Measurements from ENCODE around the gene LRFN4.

Gene LRFN4

DNA sequence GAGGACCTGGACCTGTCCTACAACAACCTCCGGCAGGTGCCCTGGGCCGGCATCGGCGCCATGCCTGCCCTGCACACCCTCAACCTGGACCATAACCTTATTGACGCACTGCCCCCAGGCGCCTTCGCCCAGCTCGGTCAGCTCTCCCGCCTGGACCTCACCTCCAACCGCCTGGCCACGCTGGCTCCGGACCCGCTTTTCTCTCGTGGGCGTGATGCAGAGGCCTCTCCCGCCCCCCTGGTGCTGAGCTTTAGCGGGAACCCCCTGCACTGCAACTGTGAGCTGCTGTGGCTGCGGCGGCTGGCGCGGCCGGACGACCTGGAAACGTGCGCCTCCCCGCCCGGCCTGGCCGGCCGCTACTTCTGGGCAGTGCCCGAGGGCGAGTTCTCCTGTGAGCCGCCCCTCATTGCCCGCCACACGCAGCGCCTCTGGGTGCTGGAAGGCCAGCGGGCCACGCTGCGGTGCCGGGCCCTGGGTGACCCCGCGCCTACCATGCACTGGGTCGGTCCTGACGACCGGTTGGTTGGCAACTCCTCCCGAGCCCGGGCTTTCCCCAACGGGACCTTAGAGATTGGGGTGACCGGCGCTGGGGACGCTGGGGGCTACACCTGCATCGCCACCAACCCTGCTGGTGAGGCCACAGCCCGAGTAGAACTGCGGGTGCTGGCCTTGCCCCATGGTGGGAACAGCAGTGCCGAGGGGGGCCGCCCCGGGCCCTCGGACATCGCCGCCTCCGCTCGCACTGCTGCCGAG is 1.5 kb downstream of the LRFN4 start:
- no peak for TF ChIP-seq GATA1 (IDR thresholded peaks at IDR 0.05; ENCODE audit: low read depth, low read length)
- no peak for TF ChIP-seq POLR2A (IDR thresholded peaks at IDR 0.05; ENCODE audit: low read length)
- no peak for DNase-seq

DNA sequence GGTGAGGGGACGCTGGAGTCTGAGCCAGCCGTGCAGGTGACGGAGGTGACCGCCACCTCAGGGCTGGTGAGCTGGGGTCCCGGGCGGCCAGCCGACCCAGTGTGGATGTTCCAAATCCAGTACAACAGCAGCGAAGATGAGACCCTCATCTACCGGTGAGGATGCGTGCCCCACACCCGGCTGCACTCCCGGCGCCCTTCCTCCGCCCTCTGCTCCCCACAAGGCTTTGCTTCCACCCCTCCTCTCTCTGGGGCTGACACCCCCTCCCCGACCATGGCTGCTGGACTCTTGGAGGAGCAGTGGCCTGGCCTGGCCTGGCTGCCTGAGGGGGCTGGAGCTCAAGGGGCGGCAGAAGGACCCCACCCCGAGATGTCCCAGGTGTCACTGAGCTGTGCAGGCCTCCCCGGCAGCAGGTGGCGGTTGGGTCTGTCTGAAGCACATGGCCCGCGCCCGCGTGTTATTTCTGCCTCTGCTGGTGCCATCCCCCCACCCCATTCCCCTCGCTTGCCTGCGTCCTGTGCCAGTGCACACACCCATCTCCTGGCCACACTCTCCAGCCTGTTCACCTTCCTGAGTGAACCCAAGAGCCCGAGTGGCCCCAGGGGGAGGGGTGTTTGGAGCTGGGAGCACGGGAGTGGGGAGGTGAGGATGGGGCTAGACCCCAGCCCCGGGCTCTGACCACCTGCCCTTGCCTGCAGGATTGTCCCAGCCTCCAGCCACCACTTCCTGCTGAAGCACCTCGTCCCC is 2.2 kb downstream of the LRFN4 start:
- TF ChIP-seq GATA1 (IDR thresholded peaks at IDR 0.05; ENCODE audit: low read depth, low read length) (no peak), POLR2A (IDR thresholded peaks at IDR 0.05; ENCODE audit: low read length) (no peak)
- no peak for DNase-seq

DNA sequence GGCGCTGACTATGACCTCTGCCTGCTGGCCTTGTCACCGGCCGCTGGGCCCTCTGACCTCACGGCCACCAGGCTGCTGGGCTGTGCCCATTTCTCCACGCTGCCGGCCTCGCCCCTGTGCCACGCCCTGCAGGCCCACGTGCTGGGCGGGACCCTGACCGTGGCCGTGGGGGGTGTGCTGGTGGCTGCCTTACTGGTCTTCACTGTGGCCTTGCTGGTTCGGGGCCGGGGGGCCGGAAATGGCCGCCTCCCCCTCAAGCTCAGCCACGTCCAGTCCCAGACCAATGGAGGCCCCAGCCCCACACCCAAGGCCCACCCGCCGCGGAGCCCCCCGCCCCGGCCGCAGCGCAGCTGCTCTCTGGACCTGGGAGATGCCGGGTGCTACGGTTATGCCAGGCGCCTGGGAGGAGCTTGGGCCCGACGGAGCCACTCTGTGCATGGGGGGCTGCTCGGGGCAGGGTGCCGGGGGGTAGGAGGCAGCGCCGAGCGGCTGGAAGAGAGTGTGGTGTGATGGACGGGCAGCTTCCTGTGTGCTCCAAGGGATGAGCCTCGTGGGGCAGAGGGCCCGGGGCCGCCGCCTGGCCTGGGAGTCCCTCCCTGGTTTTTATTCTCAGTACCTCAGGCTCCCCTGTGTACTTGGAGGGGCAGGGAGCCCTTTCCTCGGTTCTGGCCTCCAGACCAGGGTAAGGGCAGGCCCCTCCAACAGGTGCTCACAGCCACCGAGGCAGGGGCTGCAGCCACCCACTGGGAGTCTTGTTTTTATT is 3.0 kb downstream of the LRFN4 start:
- TF ChIP-seq POLR2A (IDR thresholded peaks at IDR 0.05; ENCODE audit: low read length) (no peak), GATA1 (IDR thresholded peaks at IDR 0.05; ENCODE audit: low read depth, low read length) (no peak)
- peak; percentile 22 to 29 for DNase-seq

DNA sequence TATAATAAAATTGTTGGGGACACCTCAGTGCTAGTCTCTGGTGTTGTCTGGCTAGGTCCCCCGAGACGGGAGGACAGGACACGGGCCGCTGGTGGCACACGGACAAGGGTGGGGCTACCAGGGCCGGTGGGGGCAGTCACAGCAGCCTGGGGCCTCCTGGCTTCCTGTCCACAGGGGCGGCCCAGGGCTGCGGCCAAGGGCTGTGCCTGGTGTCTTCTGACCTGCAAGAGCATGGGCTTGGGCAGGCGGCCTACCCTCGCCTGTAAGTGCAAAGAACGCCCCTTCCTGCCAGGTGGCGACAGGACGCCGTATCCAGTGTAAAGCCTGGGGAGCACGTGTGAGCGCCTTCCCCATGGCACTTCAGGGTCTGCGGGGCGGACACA is 3.6 kb downstream of the LRFN4 start:
- TF ChIP-seq POLR2A (IDR thresholded peaks at IDR 0.05; ENCODE audit: low read length) (no peak), GATA1 (IDR thresholded peaks at IDR 0.05; ENCODE audit: low read depth, low read length) (no peak)
- no peak for DNase-seq

DNA sequence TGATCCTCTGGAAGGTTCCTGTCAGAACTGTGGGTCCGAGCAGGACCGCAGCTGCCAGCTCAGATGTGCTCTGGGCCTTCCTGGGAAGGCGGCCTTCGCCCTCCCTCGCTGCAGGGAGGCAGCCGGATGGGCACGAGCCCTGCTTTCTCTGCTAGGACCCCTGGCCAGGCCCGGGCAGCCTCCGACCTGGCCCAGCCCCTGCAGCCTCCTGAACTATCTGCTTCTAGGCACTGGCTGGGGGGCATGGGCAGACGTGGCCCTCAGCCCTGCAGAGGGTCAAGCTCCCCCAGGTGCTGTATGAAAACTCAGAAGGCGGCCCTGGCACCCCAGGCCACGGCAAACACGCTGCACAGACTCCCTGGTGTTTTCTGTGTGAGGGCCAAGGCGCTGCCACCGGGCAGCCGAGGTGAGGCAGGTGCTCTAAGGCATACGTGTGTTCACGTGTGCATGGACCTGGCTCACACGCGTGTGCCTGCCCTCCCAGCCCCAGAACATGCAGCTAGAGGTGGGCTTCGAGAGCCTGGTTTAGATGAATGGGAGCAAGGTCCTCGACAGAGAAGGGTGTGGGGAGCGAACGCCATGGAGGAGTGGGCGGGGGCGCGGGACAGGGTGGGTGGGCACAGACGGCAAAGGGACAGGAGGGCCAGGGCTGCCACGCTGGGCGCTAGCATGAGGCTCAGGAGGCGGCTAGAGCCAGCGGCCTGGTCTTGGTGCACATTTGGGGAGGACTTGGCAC is 4.3 kb downstream of the LRFN4 start:
- no peak for DNase-seq
- peak; percentile 3 for TF ChIP-seq POLR2A (IDR thresholded peaks at IDR 0.05; ENCODE audit: low read length)
- no peak for TF ChIP-seq GATA1 (IDR thresholded peaks at IDR 0.05; ENCODE audit: low read depth, low read length)

DNA sequence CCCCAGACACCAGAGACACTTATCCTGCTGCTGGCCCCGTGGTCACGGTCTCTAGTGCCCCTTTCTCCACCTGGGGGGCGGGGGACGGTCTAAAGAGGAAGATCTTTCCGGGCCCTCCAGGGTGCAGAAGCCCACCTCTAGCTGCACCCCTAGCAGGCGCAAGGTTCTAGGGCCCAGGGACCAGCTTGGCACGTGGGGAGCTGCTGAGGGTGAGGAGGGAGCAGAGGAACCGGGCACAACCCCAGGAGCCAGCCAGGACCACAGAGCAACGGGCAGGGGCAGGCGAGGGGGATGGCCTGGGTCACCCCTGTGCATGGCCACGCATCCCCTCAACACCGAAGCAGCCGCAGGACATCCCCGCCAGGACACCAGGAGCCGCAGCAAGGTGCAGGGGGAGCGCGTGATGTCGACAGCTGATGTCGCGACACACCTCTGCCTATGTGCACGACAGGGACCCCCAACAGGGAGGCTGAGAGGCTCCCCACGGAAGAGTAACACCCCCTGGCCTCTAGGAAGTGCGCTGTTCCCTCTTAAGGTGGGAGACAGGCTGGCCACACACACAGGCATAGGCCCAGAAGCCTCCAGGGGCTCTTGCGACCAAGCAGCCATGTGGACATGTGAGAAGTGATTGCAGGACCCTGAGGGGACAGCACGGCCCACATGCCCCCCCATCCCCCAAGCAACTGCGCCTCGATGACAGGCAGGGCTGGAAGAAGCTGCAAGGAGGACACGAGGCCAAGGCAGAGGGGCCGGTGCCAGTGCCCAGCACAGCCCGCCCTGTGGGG is 5.1 kb downstream of the LRFN4 start:
- TF ChIP-seq GATA1 (IDR thresholded peaks at IDR 0.05; ENCODE audit: low read depth, low read length) (no peak), POLR2A (IDR thresholded peaks at IDR 0.05; ENCODE audit: low read length) (no peak)
- no peak for DNase-seq

DNA sequence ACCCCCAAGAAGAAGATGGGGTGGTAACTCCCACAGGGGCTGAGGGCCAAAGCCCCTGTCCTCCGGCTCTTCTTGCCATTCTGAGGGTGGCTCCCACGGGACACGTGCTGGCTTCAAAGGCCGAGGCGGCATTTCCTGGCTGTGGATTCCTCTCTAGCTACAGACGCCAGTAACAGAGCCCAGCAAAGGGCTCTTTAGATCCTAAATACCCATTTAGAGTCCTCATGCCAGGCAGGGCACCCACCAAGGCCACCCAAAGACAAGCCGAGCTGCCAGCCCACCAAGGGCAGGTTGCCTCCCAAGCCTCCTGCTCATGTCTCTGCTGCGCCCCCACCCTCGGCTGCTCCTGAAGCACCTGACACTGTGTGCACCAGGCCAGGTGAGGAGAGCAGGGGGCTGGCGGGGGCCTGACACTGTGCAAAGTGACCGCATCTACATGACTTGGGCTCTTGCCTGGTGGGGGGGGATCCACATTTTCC is 5.7 kb downstream of the LRFN4 start:
- no peak for DNase-seq
- TF ChIP-seq GATA1 (IDR thresholded peaks at IDR 0.05; ENCODE audit: low read depth, low read length) (no peak), POLR2A (IDR thresholded peaks at IDR 0.05; ENCODE audit: low read length) (no peak)

DNA sequence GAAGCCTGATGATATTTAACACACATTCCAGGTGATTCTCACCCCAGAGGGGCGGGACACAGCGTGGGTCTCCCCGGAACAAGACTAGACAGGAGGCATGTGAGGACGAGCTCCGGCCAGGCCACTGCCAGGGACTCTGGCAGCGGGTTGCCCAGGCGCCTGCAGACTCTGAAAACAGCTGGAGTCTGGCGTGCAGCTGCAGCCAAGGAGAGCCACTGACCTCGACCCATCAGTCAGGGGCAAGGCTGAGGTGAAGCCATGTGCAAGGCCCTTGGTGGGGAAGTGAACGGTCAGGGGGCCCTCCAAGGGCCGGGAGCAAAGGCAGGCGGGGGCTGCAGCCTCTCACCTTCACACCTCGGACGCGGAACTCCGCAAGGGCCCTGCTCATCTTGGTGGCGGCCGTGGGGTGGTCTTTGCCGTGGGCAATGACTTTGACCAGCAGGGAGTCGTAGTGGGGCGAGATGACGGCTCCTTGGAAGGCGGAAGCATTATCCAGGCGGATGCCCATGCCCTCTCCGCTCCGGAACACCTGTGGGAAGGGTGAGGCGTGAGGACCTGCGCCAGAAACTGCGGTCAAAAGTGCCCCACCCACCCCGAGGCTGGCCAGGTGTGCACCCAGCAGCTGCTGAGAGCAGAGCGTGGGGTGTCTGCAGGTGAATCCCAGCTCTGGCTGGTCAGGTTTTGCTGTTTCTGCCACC is 6.7 kb downstream of the LRFN4 start:
- no peak for DNase-seq
- TF ChIP-seq POLR2A (IDR thresholded peaks at IDR 0.05; ENCODE audit: low read length) (no peak), GATA1 (IDR thresholded peaks at IDR 0.05; ENCODE audit: low read depth, low read length) (no peak)

DNA sequence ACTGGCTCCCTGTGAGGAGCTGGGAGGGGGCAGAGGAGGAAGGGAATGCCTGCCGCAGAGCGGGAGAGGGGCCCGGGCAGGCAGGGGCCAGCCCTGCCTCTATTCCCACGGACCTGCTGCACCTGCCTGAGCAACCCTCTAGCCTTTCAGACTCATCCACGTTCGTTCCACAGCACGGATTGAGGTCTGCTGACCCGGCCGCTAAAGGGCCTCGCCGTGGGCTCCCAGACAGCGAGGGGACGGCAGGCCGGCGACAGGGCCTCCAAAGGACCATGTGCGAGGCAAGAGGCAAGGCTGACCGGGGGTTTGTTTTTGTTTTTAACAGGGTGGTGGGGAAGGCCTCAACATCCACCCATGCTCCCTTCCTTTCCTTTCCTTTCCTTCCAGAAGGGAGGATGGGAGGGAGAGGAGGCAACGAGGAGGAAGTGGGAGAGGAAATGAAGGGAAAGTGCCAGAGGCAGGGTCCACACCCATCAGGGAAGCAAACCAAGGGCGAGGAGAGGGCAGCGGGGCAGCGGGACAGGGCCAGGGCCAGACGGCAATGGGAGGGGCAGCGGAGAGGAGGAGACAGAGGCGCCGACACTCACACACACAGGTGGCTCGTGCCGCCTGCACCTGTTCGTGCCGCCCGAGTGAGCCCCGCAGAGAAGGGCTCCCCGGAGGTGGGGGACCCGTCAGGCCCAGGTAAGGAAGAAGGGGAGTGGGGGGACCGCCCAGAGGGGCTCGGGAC is 7.5 kb downstream of the LRFN4 start:
- DNase-seq, result no peak
- no peak for TF ChIP-seq POLR2A (IDR thresholded peaks at IDR 0.05; ENCODE audit: low read length)
- TF ChIP-seq GATA1 (IDR thresholded peaks at IDR 0.05; ENCODE audit: low read depth, low read length), result no peak

DNA sequence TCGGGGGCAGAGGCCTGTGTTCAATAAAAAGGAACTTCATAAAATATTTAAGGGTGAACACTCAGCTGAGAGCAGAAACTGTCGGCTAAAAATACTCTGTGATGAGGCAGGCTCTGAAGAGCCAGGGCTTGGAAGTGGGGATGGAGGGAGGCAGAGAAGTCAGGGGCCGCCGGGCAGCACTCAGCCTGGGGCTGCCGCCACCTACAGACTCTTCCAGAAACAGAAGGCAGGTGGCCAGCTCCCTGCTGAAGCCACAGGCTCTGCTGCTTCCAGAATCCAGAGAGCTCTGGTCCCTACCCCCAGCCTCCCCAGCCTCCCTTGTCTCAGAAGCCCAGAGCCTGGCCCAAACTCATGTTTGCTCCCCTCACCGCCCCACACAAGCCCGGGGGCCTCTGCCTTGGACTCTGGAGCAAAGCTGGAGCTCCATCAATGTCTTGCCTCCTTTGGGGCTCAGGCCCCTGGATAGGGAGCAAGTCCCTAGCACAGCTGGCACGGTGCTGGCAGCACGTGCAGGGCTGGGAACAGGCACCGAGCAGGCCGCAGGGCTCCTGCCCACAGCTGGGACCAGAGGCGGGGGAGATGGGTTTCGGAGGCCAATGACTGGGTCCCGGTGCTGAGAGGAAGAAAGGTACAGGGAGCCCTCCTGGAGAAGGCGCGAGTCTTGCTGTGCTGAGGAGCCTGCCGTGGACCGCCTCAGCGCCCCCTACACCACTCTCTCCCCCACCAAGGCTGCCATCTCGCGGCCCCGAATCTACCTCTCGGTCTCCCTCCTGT is 8.2 kb downstream of the LRFN4 start:
- no peak for TF ChIP-seq POLR2A (IDR thresholded peaks at IDR 0.05; ENCODE audit: low read length)
- TF ChIP-seq GATA1 (IDR thresholded peaks at IDR 0.05; ENCODE audit: low read depth, low read length), result no peak
- DNase-seq, result no peak

DNA sequence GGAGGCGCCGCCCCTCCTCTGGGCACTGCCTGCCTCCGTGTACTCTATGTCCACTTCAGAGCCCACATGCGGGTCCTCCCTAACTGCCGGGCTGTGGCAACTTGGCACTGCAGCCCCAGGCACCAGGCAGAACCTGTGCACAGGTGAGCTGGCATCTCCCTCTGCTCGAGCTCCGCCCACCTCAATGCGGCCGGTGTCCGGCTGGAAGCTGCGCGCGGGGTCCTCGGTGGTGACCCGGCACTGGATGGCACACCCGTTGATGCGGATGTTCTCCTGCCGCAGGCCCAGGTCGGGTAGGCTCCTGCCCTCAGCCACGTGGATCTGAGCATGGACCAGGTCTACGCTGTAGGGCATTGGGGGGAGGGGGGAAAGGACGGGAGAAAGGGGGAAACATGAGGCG is 9.1 kb downstream of the LRFN4 start:
- DNase-seq, result no peak

More for the DNA sequence above, 9.1 kb downstream of the LRFN4 start:
- TF ChIP-seq POLR2A (IDR thresholded peaks at IDR 0.05; ENCODE audit: low read length) (no peak), GATA1 (IDR thresholded peaks at IDR 0.05; ENCODE audit: low read depth, low read length) (no peak)
